ES-I3 (cell line): ENCODE results near the gene SCYGR2.
"Not testable (repeated sequence)": the region's sequence is repeated elsewhere in the genome, so short reads cannot be mapped to it uniquely, and the experiment has no call there.

Experiments
- H3K36me3 ChIP-seq: 2 replicates; pipeline ENCODE4 v1.6.1; 2013; ENCODE audit warnings: mild to moderate bottlenecking, low read length, control low read depth, moderate library complexity; ENCODE audit not compliant: insufficient read depth
- H3K4me1 ChIP-seq: 2 replicates; pipeline ENCODE4 v1.6.1; 2013; ENCODE audit warnings: mild to moderate bottlenecking, control low read depth, low read length; ENCODE audit not compliant: insufficient read depth
- H3K9ac ChIP-seq: 2 replicates; pipeline ENCODE4 v1.6.1; 2013; ENCODE audit warnings: low read depth, mild to moderate bottlenecking, low read length, moderate library complexity
- H3K9me3 ChIP-seq: 2 replicates; pipeline ENCODE4 v1.6.1; 2013; ENCODE audit warnings: mild to moderate bottlenecking, low read length, moderate library complexity; ENCODE audit not compliant: control insufficient read depth, insufficient read depth

The SCYGR2 gene

GRCh38 chr2:227598835-227599503, at the start of gene SCYGR2:
Gene SCYGR2, plus strand, starts transcription at chr2:227598893. Its CDS starts 0 bp downstream, at chr2:227598893.
- H3K4me1 ChIP-seq: not testable (repeated sequence)

GRCh38 chr2:227551836-227552235, 46.9 kb upstream of the SCYGR2 start:
- H3K4me1 ChIP-seq: no peaks in the 10 kb centered on the region
- H3K36me3 ChIP-seq: peaks cover 8% of the 10 kb centered on the region
- no peaks in the 10 kb centered on the region for H3K9me3 ChIP-seq
- H3K9ac ChIP-seq: no peak overlapping the region

More at GRCh38 chr2:227598835-227599503, at the start of gene SCYGR2:
- not testable (repeated sequence) for H3K9ac ChIP-seq, H3K36me3 ChIP-seq, H3K9me3 ChIP-seq

GRCh38 chr2:227562581-227562980, 36.1 kb upstream of the SCYGR2 start:
- Histone ChIP-seq H3K4me1 (no peaks in the 10 kb centered on the region), H3K9me3 (no peaks in the 10 kb centered on the region), H3K9ac (no peak overlapping the region), H3K36me3 (no peaks in the 10 kb centered on the region)

- Histone ChIP-seq H3K9ac (no peak overlapping the region), H3K4me1 (peaks cover 2% of the 10 kb centered on the region), H3K36me3 (no peaks in the 10 kb centered on the region), H3K9me3 (no peaks in the 10 kb centered on the region)
These were observed 33.6 kb upstream of the SCYGR2 start for GRCh38 chr2:227565080-227565479.

- H3K9ac ChIP-seq: no peak overlapping the region
- H3K36me3 ChIP-seq: no peaks in the 10 kb centered on the region
- H3K4me1 ChIP-seq: peaks cover 11% of the 10 kb centered on the region
- H3K9me3 ChIP-seq: no peaks in the 10 kb centered on the region
These were observed 32.7 kb upstream of the SCYGR2 start for GRCh38 chr2:227566012-227566411.

GRCh38 chr2:227568852-227569169, 29.9 kb upstream of the SCYGR2 start:
- Histone ChIP-seq H3K9me3 (no peaks in the 10 kb centered on the region), H3K4me1 (peaks cover 11% of the 10 kb centered on the region), H3K9ac (no peak overlapping the region), H3K36me3 (no peaks in the 10 kb centered on the region)

GRCh38 chr2:227570615-227571014, 28.1 kb upstream of the SCYGR2 start:
- Histone ChIP-seq H3K9me3 (no peaks in the 10 kb centered on the region), H3K9ac (no peak overlapping the region), H3K36me3 (no peaks in the 10 kb centered on the region), H3K4me1 (peaks cover 11% of the 10 kb centered on the region)

GRCh38 chr2:227576110-227576509, 22.6 kb upstream of the SCYGR2 start:
- no peaks in the 10 kb centered on the region; the same call in 1 of the 2 replicates for H3K4me1 ChIP-seq
- H3K9ac ChIP-seq: no peak overlapping the region
- no peaks in the 10 kb centered on the region for H3K9me3 ChIP-seq
- H3K36me3 ChIP-seq: no peaks in the 10 kb centered on the region

GRCh38 chr2:227576812-227577211, 21.9 kb upstream of the SCYGR2 start:
- Histone ChIP-seq H3K9ac (no peak overlapping the region), H3K4me1 (no peaks in the 10 kb centered on the region; the same call in 1 of the 2 replicates), H3K9me3 (no peaks in the 10 kb centered on the region), H3K36me3 (no peaks in the 10 kb centered on the region)

- no peaks in the 10 kb centered on the region for H3K36me3 ChIP-seq
- no peaks in the 10 kb centered on the region for H3K9me3 ChIP-seq
- H3K9ac ChIP-seq: no peak overlapping the region
- no peaks in the 10 kb centered on the region; the same call in 1 of the 2 replicates for H3K4me1 ChIP-seq
These were observed 21.1 kb upstream of the SCYGR2 start for GRCh38 chr2:227577555-227577954.

GRCh38 chr2:227578642-227579041, 20.1 kb upstream of the SCYGR2 start:
- no peaks in the 10 kb centered on the region for H3K36me3 ChIP-seq
- no peaks in the 10 kb centered on the region for H3K9me3 ChIP-seq
- no peak overlapping the region for H3K9ac ChIP-seq
- no peaks in the 10 kb centered on the region; the same call in 1 of the 2 replicates for H3K4me1 ChIP-seq

- Histone ChIP-seq H3K9ac (no peak overlapping the region), H3K4me1 (no peaks in the 10 kb centered on the region; the same call in 1 of the 2 replicates), H3K9me3 (no peaks in the 10 kb centered on the region), H3K36me3 (no peaks in the 10 kb centered on the region)
These were observed 18.9 kb upstream of the SCYGR2 start for GRCh38 chr2:227579791-227580190.

- Histone ChIP-seq H3K4me1 (no peaks in the 10 kb centered on the region), H3K9ac (no peak overlapping the region), H3K36me3 (no peaks in the 10 kb centered on the region), H3K9me3 (no peaks in the 10 kb centered on the region)
These were observed 16.3 kb upstream of the SCYGR2 start for GRCh38 chr2:227582369-227582768.

- Histone ChIP-seq H3K4me1 (peaks cover 5% of the 10 kb centered on the region; the same call in 1 of the 2 replicates), H3K9me3 (no peaks in the 10 kb centered on the region), H3K36me3 (no peaks in the 10 kb centered on the region), H3K9ac (no peak overlapping the region)
These were observed 5.9 kb upstream of the SCYGR2 start for GRCh38 chr2:227592694-227593387.

GRCh38 chr2:227595797-227596196, 2.9 kb upstream of the SCYGR2 start:
- peaks cover 5% of the 10 kb centered on the region; the same call in 1 of the 2 replicates for H3K4me1 ChIP-seq
- no peaks in the 10 kb centered on the region for H3K9me3 ChIP-seq
- no peak overlapping the region for H3K9ac ChIP-seq
- no peaks in the 10 kb centered on the region for H3K36me3 ChIP-seq
